GM21825 (cell line): ENCODE measurements around the gene SORBS2.
"Not testable (repeated sequence)": the region's sequence is repeated elsewhere in the genome, so short reads cannot be mapped to it uniquely, and the experiment has no call there.

ENCODE experiments used
- ATAC-seq: cut with Tn5 transposase; IDR thresholded peaks from one replicate; pipeline ENCODE4 v1.9.1; 2021; ENCODE audit warnings: mild to moderate bottlenecking, moderate library complexity; ENCODE audit not compliant: unreplicated experiment

Gene SORBS2

GRCh38 chr4:185573651-185574199, 238.3 kb downstream of the SORBS2 start:
- ATAC-seq = no peak

- no peak for ATAC-seq
Observed at GRCh38 chr4:185570727-185571126, 241.3 kb downstream of the SORBS2 start.

GRCh38 chr4:185567381-185568376, 244.3 kb downstream of the SORBS2 start:
- no peak for ATAC-seq

- no peak for ATAC-seq
Observed at GRCh38 chr4:185566972-185567371, 245.0 kb downstream of the SORBS2 start.

- no peak for ATAC-seq
Observed at GRCh38 chr4:185566425-185566824, 245.6 kb downstream of the SORBS2 start.

- no peak for ATAC-seq
Observed at GRCh38 chr4:185565696-185566095, 246.3 kb downstream of the SORBS2 start.

- ATAC-seq = no peak
Observed at GRCh38 chr4:185564349-185564748, 247.6 kb downstream of the SORBS2 start.

GRCh38 chr4:185562531-185562930, 249.5 kb downstream of the SORBS2 start:
- ATAC-seq = no peak

- no peak for ATAC-seq
Observed at GRCh38 chr4:185560316-185560715, 251.7 kb downstream of the SORBS2 start.

- no peak for ATAC-seq
Observed at GRCh38 chr4:185559915-185560281, 252.1 kb downstream of the SORBS2 start.

GRCh38 chr4:185559251-185559914, 252.6 kb downstream of the SORBS2 start:
- not testable (repeated sequence) for ATAC-seq

GRCh38 chr4:185554365-185555126, 257.4 kb downstream of the SORBS2 start:
- no peak for ATAC-seq

GRCh38 chr4:185552254-185552653, 259.7 kb downstream of the SORBS2 start:
- ATAC-seq = no peak

GRCh38 chr4:185550933-185551332, 261.1 kb downstream of the SORBS2 start:
- ATAC-seq = no peak

GRCh38 chr4:185549095-185549639, 262.8 kb downstream of the SORBS2 start:
- ATAC-seq = no peak

- ATAC-seq = no peak
Observed at GRCh38 chr4:185548587-185548986, 263.4 kb downstream of the SORBS2 start.

- ATAC-seq = no peak
Observed at GRCh38 chr4:185546335-185546734, 265.7 kb downstream of the SORBS2 start.

GRCh38 chr4:185542626-185543315, 269.2 kb downstream of the SORBS2 start:
- ATAC-seq = no peak

GRCh38 chr4:185541251-185541727, 270.7 kb downstream of the SORBS2 start:
- ATAC-seq = no peak
